Lower lobe of right lung (tissue), 2 donors: ENCODE data around the gene ITK. TPM values are rescaled to one million over a fixed set of nuclear protein-coding genes. Genes with fewer than 3 reads are reported as not detected.

Experiments used
- ATAC-seq, 2 donors: fragments of 200-7000 bp; cut with Tn5 transposase; one replicate each; pipeline ENCODE4 v1.9.1; 2020 to 2022; ENCODE audit warnings: mild to moderate bottlenecking in 2 of 2, moderate library complexity in 2 of 2
- DNase-seq: peaks from one replicate; pipeline ENCODE4 v3.0.0-alpha.2; 2020
- H3K27ac ChIP-seq: fragments of 200-600 bp; one replicate; pipeline ENCODE4 v1.8.0; 2022
- H3K27me3 ChIP-seq: fragments of 200-600 bp; one replicate; pipeline ENCODE4 v1.8.0; 2022; ENCODE audit warnings: low read depth
- H3K36me3 ChIP-seq: fragments of 200-600 bp; one replicate; pipeline ENCODE4 v1.8.0; 2022; ENCODE audit warnings: mild to moderate bottlenecking
- H3K4me1 ChIP-seq: fragments of 200-600 bp; one replicate; pipeline ENCODE4 v1.8.0; 2022
- H3K4me3 ChIP-seq: fragments of 200-600 bp; one replicate; pipeline ENCODE4 v1.8.0; 2022; ENCODE audit warnings: mild to moderate bottlenecking
- H3K9me3 ChIP-seq: fragments of 200-600 bp; one replicate; pipeline ENCODE4 v1.8.0; 2022
- CTCF ChIP-seq: fragments of 200-600 bp; IDR thresholded peaks from one replicate; pipeline ENCODE4 v1.8.0; 2022; ENCODE audit warnings: antibody characterized with exemption, mild to moderate bottlenecking
- intact Hi-C: fragments of 100-400 bp; cut with DNase I; formaldehyde crosslinking; loops from one replicate; pipeline ENCODE4 v1.11.0; 2022
- total RNA-seq: library from RNA; stranded (reverse); fragmentation: NEBNext Ultra II Directional; extraction: Animal tissue kit (Norgen Biotek cat#: 25700); gene quantifications from one replicate; pipeline ENCODE4 v1.2.1, GENCODE V29; 2021
- donor health status: DM: no; HTN: yes; CAD: no; lungs with severe emphysema.

Gene ITK
- total RNA-seq, 1 donor from 2014 or later = 6.3 TPM

GRCh38 chr5:157295247-157295646, 114.6 kb downstream of the ITK start:
- Histone ChIP-seq H3K4me1 (no peaks in the 10 kb centered on the region), H3K36me3 (peaks cover 9% of the 10 kb centered on the region), H3K4me3 (no peak overlapping the region), H3K27ac (no peak overlapping the region), H3K27me3 (no peaks in the 10 kb centered on the region), H3K9me3 (no peaks in the 10 kb centered on the region)
- no peak for TF ChIP-seq CTCF
- intact Hi-C loops = no loop called here
- ATAC-seq (no peak), DNase-seq (no peak)

DNA sequence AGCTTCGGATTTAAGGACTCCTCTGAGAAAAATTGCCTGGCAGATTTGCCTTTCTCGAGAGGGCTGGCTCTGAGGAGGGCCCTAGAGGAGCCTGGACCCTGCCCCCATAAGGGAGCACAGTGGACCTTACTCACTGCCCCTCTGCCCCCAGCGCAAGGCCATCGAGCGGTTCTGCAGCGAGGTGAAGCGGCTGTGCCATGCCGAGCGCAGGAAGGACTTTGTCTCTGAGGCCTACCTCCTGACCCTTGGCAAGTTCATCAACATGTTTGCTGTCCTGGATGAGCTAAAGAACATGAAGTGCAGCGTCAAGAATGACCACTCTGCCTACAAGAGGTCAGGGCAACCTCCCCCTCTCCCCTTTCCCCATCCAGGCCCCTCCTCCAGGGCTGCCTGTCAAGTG, 119.9 kb downstream of the ITK start:
- H3K27ac ChIP-seq = no peak overlapping the region
- intact Hi-C loops = no loop called here
- H3K9me3 ChIP-seq = no peaks in the 10 kb centered on the region
- no peak overlapping the region for H3K4me3 ChIP-seq
- ATAC-seq = no peak
- peaks cover 35% of the 10 kb centered on the region for H3K36me3 ChIP-seq
- H3K27me3 ChIP-seq = no peaks in the 10 kb centered on the region
- no peak for TF ChIP-seq CTCF
- DNase-seq = no peak
- no peaks in the 10 kb centered on the region for H3K4me1 ChIP-seq

DNA sequence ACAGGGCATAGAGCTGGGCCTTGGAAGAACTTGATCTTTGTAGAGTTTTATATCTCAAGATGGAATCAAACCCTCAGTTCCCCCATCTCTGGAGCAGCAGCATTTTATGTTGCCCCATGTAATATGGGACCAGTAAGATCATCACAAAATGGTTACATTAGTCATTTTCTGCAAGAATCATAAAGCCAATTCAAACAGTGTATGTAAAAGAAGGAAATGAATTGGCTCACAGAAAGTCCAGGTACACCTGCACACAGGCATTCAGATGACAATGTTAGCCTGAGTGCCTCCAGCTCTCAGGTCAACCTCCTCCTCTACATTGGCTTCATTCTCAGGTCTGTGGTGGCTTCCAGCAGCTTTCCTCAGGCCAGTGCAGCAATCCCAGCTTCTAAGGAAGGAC, 120.4 kb downstream of the ITK start:
- ATAC-seq = no peak
- no peak for TF ChIP-seq CTCF
- H3K36me3 ChIP-seq = peaks cover 35% of the 10 kb centered on the region

DNA sequence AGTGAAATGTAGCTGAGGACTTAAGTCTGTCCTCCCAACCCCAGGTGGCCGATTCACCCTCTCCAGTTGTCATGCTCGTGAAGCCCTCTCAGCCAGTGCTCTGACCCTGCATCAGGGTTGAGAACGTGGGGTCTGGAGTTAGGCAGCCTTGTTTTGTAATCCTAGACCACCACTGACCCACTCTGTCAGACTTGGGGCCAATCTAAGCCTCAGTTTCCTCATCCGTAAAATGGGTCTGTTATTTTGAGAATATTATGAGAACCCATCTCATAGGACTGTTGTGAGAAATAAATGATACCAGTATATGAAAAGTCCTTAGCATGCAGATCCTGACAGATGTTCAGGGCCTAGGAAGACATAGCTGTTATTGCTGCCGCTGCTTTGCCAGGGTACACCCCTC, 122.4 kb downstream of the ITK start:
- no peak overlapping the region for H3K27ac ChIP-seq
- ATAC-seq = no peak
- intact Hi-C loops = no loop called here

More for the DNA sequence above, 120.4 kb downstream of the ITK start:
- no peak overlapping the region for H3K27ac ChIP-seq
- H3K9me3 ChIP-seq = no peaks in the 10 kb centered on the region
- intact Hi-C loops = no loop called here
- H3K4me1 ChIP-seq = no peaks in the 10 kb centered on the region
- no peak overlapping the region for H3K4me3 ChIP-seq
- no peaks in the 10 kb centered on the region for H3K27me3 ChIP-seq
- DNase-seq = no peak

DNA sequence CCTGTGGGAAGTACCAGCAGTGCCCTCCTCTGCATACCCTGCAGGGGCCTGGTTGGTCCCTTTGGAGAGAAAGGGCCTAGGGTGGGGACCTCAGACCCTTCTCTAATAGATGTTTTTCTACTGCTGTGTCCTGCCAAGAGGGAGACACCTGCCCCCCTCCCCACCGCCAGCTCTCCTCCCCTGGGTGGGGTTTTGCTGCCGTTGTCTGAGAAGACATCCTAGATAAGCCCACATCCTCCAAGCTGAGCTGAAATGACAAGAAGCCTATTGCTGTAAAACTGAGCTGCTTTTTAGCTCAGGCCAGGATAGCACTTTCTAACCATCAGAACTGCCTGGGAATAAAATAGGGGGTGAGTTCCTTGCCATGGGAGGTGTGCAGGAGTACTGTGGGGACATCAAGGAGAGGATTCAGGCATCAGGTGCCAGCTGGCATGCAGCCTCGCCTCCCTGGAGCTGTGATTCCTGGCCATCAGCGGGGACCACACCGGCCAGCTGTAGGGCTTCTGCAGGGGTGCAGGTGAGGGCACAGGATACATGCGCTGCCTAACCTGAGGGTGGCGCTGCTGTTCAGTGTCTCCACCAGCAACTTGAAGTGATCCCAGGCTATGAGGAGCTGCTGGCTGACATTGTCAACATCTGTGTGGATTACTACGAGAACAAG, 123.2 kb downstream of the ITK start:
- no peak overlapping the region for H3K4me3 ChIP-seq
- TF ChIP-seq CTCF = no peak
- no peak for ATAC-seq
- H3K27ac ChIP-seq = no peak overlapping the region
- intact Hi-C loops = no loop called here
- H3K36me3 ChIP-seq = peaks cover 28% of the 10 kb centered on the region
- DNase-seq = no peak
- H3K9me3 ChIP-seq = no peaks in the 10 kb centered on the region
- no peaks in the 10 kb centered on the region for H3K27me3 ChIP-seq
- no peaks in the 10 kb centered on the region for H3K4me1 ChIP-seq

More for the DNA sequence above, 122.4 kb downstream of the ITK start:
- no peaks in the 10 kb centered on the region for H3K4me1 ChIP-seq
- peaks cover 28% of the 10 kb centered on the region for H3K36me3 ChIP-seq
- DNase-seq = no peak
- H3K4me3 ChIP-seq = no peak overlapping the region
- TF ChIP-seq CTCF = no peak
- no peaks in the 10 kb centered on the region for H3K27me3 ChIP-seq
- H3K9me3 ChIP-seq = no peaks in the 10 kb centered on the region

Other genes with a start within 250 kb of the ITK start
- not detected for gene TIMD4, start 217.6 kb upstream of the ITK start, total RNA-seq
- not detected for gene HAVCR1, start 121.7 kb upstream of the ITK start, total RNA-seq
- 33.8 TPM for gene HAVCR2, start 71.8 kb upstream of the ITK start, total RNA-seq
- gene MED7, start 38.0 kb upstream of the ITK start, total RNA-seq = 11.2 TPM
- not detected for gene GARIN3, start 14.6 kb upstream of the ITK start, total RNA-seq
- gene CYFIP2, start 85.3 kb downstream of the ITK start, total RNA-seq = 36.6 TPM